ENCODE results near the gene SETD7.
A peak's percentile ranks its signal among the peaks of the same experiment; 100 is the strongest.
"Not testable (repeated sequence)": the region's sequence is repeated elsewhere in the genome, so short reads cannot be mapped to it uniquely, and the experiment has no call there.

Gene SETD7

GRCh38 chr4:139484783-139485311 lies 71.2 kb downstream of the SETD7 start:
- peak; percentile 58 for DNase-seq
- in situ Hi-C loops (cut with MboI; ENCODE audit: low pct_unique_long_range_greater_than_20kb, low sequenced_read_pairs) = no loop called here

- in situ Hi-C loops (cut with MboI; ENCODE audit: low pct_unique_long_range_greater_than_20kb, low sequenced_read_pairs) = no loop called here
- no peak for DNase-seq
Measured at GRCh38 chr4:139483000-139483399, 73.0 kb downstream of the SETD7 start.

- in situ Hi-C loops (cut with MboI; ENCODE audit: low pct_unique_long_range_greater_than_20kb, low sequenced_read_pairs) = no loop called here
- DNase-seq = no peak
Measured at GRCh38 chr4:139481465-139481864, 74.6 kb downstream of the SETD7 start.

GRCh38 chr4:139476363-139476762 lies 79.7 kb downstream of the SETD7 start:
- in situ Hi-C loops (cut with MboI; ENCODE audit: low pct_unique_long_range_greater_than_20kb, low sequenced_read_pairs) = no loop called here
- DNase-seq = no peak

DNA sequence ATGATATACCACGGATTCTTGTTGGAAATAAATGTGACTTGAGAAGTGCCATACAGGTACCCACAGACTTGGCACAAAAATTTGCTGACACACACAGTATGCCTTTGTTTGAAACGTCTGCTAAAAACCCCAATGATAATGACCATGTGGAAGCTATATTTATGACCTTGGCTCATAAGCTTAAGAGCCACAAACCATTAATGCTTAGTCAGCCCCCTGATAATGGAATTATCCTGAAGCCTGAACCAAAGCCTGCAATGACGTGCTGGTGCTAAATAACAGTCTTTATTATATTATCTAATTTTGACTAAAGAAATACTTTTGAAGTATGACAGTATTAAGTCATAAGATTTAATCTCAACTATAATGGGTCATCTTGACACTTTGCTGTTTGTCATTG lies 83.2 kb downstream of the SETD7 start:
- in situ Hi-C loops (cut with MboI; ENCODE audit: low pct_unique_long_range_greater_than_20kb, low sequenced_read_pairs) = no loop called here
- no peak for DNase-seq

GRCh38 chr4:139470997-139471665 lies 84.9 kb downstream of the SETD7 start:
- no peak for DNase-seq
- in situ Hi-C loops (cut with MboI; ENCODE audit: low pct_unique_long_range_greater_than_20kb, low sequenced_read_pairs) = no loop called here

DNA sequence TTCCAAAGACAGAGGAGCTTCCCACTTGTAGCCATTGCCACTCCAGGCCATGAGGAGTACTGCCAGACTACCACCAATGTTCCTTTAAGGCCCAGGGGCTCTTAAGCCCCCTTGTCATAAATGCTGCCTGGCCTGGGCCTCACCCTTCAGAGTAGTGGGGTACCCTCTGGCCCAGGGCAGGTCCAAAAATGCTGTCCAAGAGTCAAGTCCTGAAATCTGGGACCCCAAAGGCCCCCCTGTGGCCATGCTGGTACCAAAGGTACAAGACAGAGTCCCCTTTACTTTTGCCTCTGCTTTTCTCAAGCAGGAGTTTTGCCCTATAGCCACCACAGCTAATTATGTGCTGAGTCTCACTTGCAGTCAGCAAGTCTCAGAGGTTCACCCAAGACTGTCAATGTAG lies 85.7 kb downstream of the SETD7 start:
- DNase-seq = no peak
- in situ Hi-C loops (cut with MboI; ENCODE audit: low pct_unique_long_range_greater_than_20kb, low sequenced_read_pairs) = no loop called here

DNA sequence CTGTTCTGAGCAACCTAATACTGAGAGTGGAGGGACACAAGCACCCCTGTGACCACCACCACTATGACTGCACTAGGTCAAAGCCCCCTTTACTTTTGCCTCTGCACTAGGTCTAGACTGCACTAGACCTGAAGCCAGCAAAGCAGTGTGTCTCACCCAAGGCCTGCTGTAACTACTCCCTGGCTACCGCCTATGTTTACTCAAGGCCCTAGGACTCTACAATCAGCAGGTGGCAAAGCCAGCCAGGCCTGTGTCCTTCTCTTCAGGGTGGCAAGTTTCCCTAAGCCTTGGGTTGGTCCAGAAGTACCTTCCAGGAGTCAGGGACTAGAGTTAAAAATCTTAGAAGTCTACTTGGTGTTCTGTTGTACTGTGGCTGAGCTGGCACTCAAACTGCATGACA lies 86.2 kb downstream of the SETD7 start:
- in situ Hi-C loops (cut with MboI; ENCODE audit: low pct_unique_long_range_greater_than_20kb, low sequenced_read_pairs) = no loop called here
- DNase-seq = no peak

- in situ Hi-C loops (cut with MboI; ENCODE audit: low pct_unique_long_range_greater_than_20kb, low sequenced_read_pairs) = no loop called here
- no peak for DNase-seq
Measured at GRCh38 chr4:139469216-139469615, 86.8 kb downstream of the SETD7 start.

GRCh38 chr4:139468756-139469155 lies 87.3 kb downstream of the SETD7 start:
- in situ Hi-C loops (cut with MboI; ENCODE audit: low pct_unique_long_range_greater_than_20kb, low sequenced_read_pairs); DNase-seq: not testable (repeated sequence)

- in situ Hi-C loops (cut with MboI; ENCODE audit: low pct_unique_long_range_greater_than_20kb, low sequenced_read_pairs) = no loop called here
- DNase-seq = no peak
Measured at GRCh38 chr4:139465922-139466321, 90.1 kb downstream of the SETD7 start.

DNA sequence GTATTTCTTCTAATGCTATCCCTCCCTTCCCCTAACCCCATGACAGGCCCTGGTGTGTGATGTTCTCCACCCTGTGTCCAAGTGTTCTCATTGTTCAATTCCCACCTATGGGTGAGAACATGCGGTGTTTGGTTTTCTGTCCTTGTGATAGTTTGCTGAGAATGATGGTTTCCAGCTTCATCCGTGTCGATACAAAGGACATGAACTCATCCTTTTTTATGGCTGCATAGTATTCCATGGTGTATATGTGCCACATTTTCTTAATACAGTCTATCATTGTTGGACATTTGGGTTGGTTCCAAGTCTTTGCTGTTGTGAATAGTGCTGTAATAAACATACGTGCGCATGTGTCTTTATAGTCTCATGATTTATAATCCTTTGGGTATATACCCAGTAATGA lies 91.5 kb downstream of the SETD7 start:
- in situ Hi-C loops (cut with MboI; ENCODE audit: low pct_unique_long_range_greater_than_20kb, low sequenced_read_pairs); DNase-seq: not testable (repeated sequence)

GRCh38 chr4:139461022-139461628 lies 94.9 kb downstream of the SETD7 start:
- DNase-seq = no peak
- in situ Hi-C loops (cut with MboI; ENCODE audit: low pct_unique_long_range_greater_than_20kb, low sequenced_read_pairs) = no loop called here

DNA sequence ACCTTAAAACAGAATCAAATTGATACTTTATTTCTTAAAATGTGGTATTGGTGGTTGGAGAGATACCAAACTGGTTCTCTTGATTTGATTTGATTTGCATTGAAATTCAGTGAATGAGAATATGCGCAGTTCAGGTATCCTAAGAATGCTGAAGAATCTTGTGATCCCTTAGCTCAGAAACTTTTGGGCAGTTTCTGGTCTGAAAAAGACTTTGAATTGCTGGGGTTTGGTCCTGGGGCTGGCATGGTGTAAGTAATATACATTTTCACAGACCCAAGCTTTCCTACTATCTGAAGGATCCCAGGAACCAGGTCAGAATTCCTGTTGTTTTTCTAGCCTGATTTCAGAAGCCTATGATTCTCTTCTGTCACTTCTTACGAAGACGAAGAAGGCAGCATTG lies 95.5 kb downstream of the SETD7 start:
- DNase-seq = no peak

DNA sequence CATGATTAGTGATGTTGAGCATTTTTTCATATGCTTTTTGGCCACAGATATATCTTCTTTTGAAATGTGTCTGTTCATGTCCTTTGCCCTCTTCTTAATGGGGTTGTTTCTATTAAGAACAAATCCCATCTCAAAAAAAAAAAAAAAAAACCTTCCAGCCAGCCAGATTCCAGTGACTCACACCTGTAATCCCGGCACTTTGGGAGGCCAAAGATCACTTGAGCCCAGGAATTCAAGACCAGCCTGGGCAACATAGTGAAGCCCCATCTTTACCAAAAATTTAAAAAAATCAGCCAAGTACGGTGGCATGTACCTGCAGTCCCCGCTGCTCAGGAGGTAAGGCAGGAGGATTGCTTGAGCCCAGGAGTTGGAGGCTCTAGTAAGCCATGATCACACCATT lies 97.0 kb downstream of the SETD7 start:
- in situ Hi-C loops (cut with MboI; ENCODE audit: low pct_unique_long_range_greater_than_20kb, low sequenced_read_pairs) = no loop called here
- no peak for DNase-seq

More for the DNA sequence above, 95.5 kb downstream of the SETD7 start:
- in situ Hi-C loops (cut with MboI; ENCODE audit: low pct_unique_long_range_greater_than_20kb, low sequenced_read_pairs) = no loop called here

DNA sequence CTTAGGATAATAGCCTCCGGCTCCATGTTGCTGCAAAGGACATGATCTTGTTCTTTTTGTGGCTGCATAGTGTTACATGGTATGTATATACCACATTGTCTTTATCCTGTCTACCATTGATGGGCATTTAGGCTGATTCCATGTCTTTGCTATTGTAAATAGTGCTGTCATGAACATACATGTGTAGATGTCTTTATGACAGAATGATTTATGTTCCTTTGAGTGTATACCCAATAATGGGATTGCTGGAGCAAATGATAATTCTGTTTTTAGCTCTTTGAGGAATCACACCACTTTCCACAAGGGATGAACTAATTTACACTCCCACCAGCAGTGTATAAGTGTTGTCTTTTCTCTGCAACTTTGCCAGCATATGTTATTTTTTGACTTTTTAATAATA lies 97.5 kb downstream of the SETD7 start:
- in situ Hi-C loops (cut with MboI; ENCODE audit: low pct_unique_long_range_greater_than_20kb, low sequenced_read_pairs) = no loop called here
- DNase-seq = no peak

GRCh38 chr4:139457318-139457717 lies 98.7 kb downstream of the SETD7 start:
- in situ Hi-C loops (cut with MboI; ENCODE audit: low pct_unique_long_range_greater_than_20kb, low sequenced_read_pairs) = no loop called here
- DNase-seq = no peak

GRCh38 chr4:139455126-139455538 lies 100.9 kb downstream of the SETD7 start:
- DNase-seq = peak; percentile 38
- in situ Hi-C loops (cut with MboI; ENCODE audit: low pct_unique_long_range_greater_than_20kb, low sequenced_read_pairs) = no loop called here

- peak; percentile 43 for DNase-seq
Measured at GRCh38 chr4:139454111-139455045, 101.6 kb downstream of the SETD7 start, which contains the start of gene RAB33B. TSS of gene RAB33B (plus strand) at chr4:139454121. CDS start at chr4:139454196, 75 bp downstream.

More at GRCh38 chr4:139454111-139455045, 101.6 kb downstream of the SETD7 start, which contains the start of gene RAB33B:
- in situ Hi-C loops (cut with MboI; ENCODE audit: low pct_unique_long_range_greater_than_20kb, low sequenced_read_pairs) = no loop called here
